ENCODE results near the gene GNG14.

GRCh38 chr19:12720296-12720695, 32.5 kb downstream of the GNG14 start:
- no peak for TF ChIP-seq EZH2phosphoT487 (IDR thresholded peaks at IDR 0.05; ENCODE audit: low read depth, severe bottlenecking, unreplicated experiment)
- TF ChIP-seq CTCF (IDR thresholded peaks at IDR 0.05; ENCODE audit: poor library complexity) = no peak
- TF ChIP-seq EZH2 (IDR thresholded peaks at IDR 0.05; ENCODE audit: borderline replicate concordance) = no peak

Data from hepatocyte (in vitro differentiated cells).